Spinal cord (tissue), 10 donors: ENCODE results near the gene C5orf63. TPM values are rescaled to one million over a fixed set of nuclear protein-coding genes. Genes with fewer than 3 reads are reported as not detected.
"Not testable (repeated sequence)": the region's sequence is repeated elsewhere in the genome, so short reads cannot be mapped to it uniquely, and the experiment has no call there.

Experiments
- DNase-seq, 6 donors: peaks; one replicate each; pipeline versions ENCODE4 v3.0.0 to v3.0.0-alpha.2; 2013 to 2015; ENCODE audit warnings: low spot score in 6 of 6, low read depth in 4 of 6
- H3K27ac ChIP-seq: one replicate; pipeline ENCODE4 v1.5.1; 2013; ENCODE audit warnings: low read depth, low read length, control low read depth
- H3K27me3 ChIP-seq: one replicate; pipeline ENCODE4 v1.6.1; 2013; ENCODE audit warnings: low read length; ENCODE audit not compliant: control insufficient read depth, insufficient read depth
- H3K36me3 ChIP-seq: one replicate; pipeline ENCODE4 v1.6.1; 2013; ENCODE audit warnings: low read length; ENCODE audit not compliant: control insufficient read depth, insufficient read depth
- H3K4me1 ChIP-seq: one replicate; pipeline ENCODE4 v1.6.1; 2013; ENCODE audit warnings: low read length; ENCODE audit not compliant: control insufficient read depth, insufficient read depth
- H3K4me3 ChIP-seq: one replicate; pipeline ENCODE4 v1.5.1; 2013; ENCODE audit warnings: low read depth, low read length, control low read depth
- H3K9me3 ChIP-seq: one replicate; pipeline ENCODE4 v1.6.1; 2013; ENCODE audit warnings: low read length; ENCODE audit not compliant: control insufficient read depth, insufficient read depth
- WGBS: methylation state at CpG from one replicate; pipeline ENCODE4 v1.1.5; 2013; ENCODE audit warnings: missing lambda C conversion rate; ENCODE audit not compliant: insufficient coverage; 5-methylcytosine and 5-hydroxymethylcytosine counted together
- polyA plus RNA-seq, 2 donors: library from polyadenylated mRNA; unstranded; fragments of 120-200 nt; gene quantifications; one replicate each; pipeline ENCODE4 v1.2.1, GENCODE V29; 2013; ENCODE audit not compliant: insufficient read length in 2 of 2
- total RNA-seq, 2 donors: library from RNA; depleted of rRNA in 1 of 2; stranded (reverse); fragments of 120-200 nt in 1 of 2; fragments of >200 nt in 1 of 2; gene quantifications; one replicate each; pipeline versions ENCODE4 v1.2.3 to v1.2.4, GENCODE V29; 2013 to 2014
- donor health status: healthy.

C5orf63 gene
- total and polyA plus RNA-seq, 4 donors: 8.5 to 9.6 (median 9.1) TPM

GRCh38 chr5:127061956-127062355, 11.3 kb downstream of the C5orf63 start:
- WGBS: no CpG with 5 or more reads among the region's 1 CpG

GRCh38 chr5:127061537-127061936, 11.8 kb downstream of the C5orf63 start:
- Histone ChIP-seq H3K27me3 (no peaks in the 10 kb centered on the region), H3K36me3 (no peaks in the 10 kb centered on the region), H3K4me1 (no peaks in the 10 kb centered on the region)

More at GRCh38 chr5:127061956-127062355, 11.3 kb downstream of the C5orf63 start:
- H3K36me3 ChIP-seq: no peaks in the 10 kb centered on the region
- H3K27ac ChIP-seq: no peak overlapping the region
- H3K4me1 ChIP-seq: no peaks in the 10 kb centered on the region
- H3K4me3 ChIP-seq: no peak overlapping the region
- H3K27me3 ChIP-seq: no peaks in the 10 kb centered on the region
- H3K9me3 ChIP-seq: no peaks in the 10 kb centered on the region
- DNase-seq: peak in 1 of 6 donors; percentile 41

GRCh38 chr5:127060470-127060985, 12.8 kb downstream of the C5orf63 start:
- no peaks in the 10 kb centered on the region for H3K36me3 ChIP-seq
- H3K9me3 ChIP-seq: no peaks in the 10 kb centered on the region
- H3K4me1 ChIP-seq: no peaks in the 10 kb centered on the region
- no peak overlapping the region for H3K27ac ChIP-seq
- no peaks in the 10 kb centered on the region for H3K27me3 ChIP-seq
- no peak overlapping the region for H3K4me3 ChIP-seq
- DNase-seq: no peak
- 86% methylated on average over 1 of the region's 1 CpG for WGBS

More at GRCh38 chr5:127061537-127061936, 11.8 kb downstream of the C5orf63 start:
- H3K27ac ChIP-seq: no peak overlapping the region
- WGBS: no CpG with 5 or more reads among the region's 1 CpG
- no peak overlapping the region for H3K4me3 ChIP-seq
- H3K9me3 ChIP-seq: no peaks in the 10 kb centered on the region
- no peak for DNase-seq

GRCh38 chr5:127056896-127057295, 16.4 kb downstream of the C5orf63 start:
- H3K27ac ChIP-seq: no peak overlapping the region
- DNase-seq: no peak
- no peaks in the 10 kb centered on the region for H3K27me3 ChIP-seq
- H3K4me3 ChIP-seq: no peak overlapping the region
- H3K36me3 ChIP-seq: no peaks in the 10 kb centered on the region
- H3K9me3 ChIP-seq: no peaks in the 10 kb centered on the region
- WGBS: no CpG with 5 or more reads among the region's 2 CpGs
- H3K4me1 ChIP-seq: no peaks in the 10 kb centered on the region

DNA sequence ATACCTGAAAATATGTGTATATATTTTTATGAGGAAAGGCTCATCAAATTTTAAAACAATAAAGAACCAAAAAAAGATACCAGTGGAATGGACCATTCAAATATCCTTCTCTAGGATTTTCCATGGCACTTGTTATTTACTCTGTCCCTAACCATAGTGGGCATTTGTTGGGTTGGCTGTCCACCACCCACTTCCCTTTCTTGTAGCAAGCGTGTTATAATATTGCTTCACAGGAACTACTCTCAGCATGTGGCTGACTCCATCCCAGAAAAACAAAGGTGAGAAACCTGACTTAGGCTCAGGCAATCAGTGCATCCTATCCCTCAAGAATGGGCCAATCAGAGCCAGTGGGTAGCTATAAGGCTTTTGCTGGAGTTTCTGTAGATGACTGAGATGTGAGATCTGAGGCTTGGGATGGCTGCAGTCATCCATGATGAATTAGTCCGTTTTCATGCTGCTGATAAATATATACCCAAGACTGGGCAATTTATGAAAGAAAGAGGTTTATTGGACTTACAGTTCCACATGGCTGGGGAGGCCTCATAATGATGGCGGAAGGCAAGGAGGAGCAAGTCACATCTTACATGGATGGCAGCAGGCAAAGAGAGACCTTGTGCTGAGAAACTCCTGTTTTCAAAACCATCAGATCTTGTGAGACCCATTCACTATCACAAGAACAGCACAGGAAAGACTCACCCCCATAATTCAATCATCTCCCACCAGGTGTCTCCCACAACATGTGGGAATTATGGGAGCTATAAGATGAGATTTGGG, 17.2 kb downstream of the C5orf63 start:
- no peak for DNase-seq
- H3K27ac ChIP-seq: no peak overlapping the region
- H3K9me3 ChIP-seq: no peaks in the 10 kb centered on the region
- no peaks in the 10 kb centered on the region for H3K4me1 ChIP-seq
- no peaks in the 10 kb centered on the region for H3K36me3 ChIP-seq
- 94% methylated on average over 3 of the region's 3 CpGs for WGBS
- no peak overlapping the region for H3K4me3 ChIP-seq
- no peaks in the 10 kb centered on the region for H3K27me3 ChIP-seq

- DNase-seq: not testable (repeated sequence)
- 100% methylated on average over 3 of the region's 6 CpGs for WGBS
These were observed 19.8 kb downstream of the C5orf63 start for GRCh38 chr5:127053551-127053950.

DNA sequence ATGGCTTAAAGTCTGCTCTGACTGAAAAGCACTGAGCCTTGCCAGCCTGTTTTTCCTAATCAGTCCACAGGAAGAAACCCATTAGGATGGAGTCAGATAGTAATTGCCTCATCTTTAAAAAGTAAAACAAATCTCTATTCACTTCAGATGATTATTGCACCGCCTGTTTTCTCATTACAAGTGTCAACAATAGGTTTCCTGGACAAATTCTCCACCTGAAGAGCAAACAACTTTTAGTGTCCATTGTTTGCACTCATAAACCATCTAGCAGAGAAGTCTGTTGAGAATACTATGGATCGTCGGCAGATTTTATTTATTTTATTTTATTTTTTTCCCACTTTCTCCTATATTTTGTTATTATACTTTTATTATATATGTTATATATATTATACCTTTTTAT, 20.3 kb downstream of the C5orf63 start:
- Histone ChIP-seq H3K27me3 (no peaks in the 10 kb centered on the region), H3K4me3 (no peak overlapping the region), H3K27ac (no peak overlapping the region), H3K36me3 (no peaks in the 10 kb centered on the region), H3K4me1 (no peaks in the 10 kb centered on the region), H3K9me3 (no peaks in the 10 kb centered on the region)
- no peak for DNase-seq
- no CpG with 5 or more reads among the region's 3 CpGs for WGBS

More at GRCh38 chr5:127053551-127053950, 19.8 kb downstream of the C5orf63 start:
- not testable (repeated sequence) for H3K9me3 ChIP-seq, H3K4me3 ChIP-seq, H3K27ac ChIP-seq, H3K27me3 ChIP-seq, H3K4me1 ChIP-seq, H3K36me3 ChIP-seq

GRCh38 chr5:127051591-127051990, 21.7 kb downstream of the C5orf63 start:
- no CpG with 5 or more reads among the region's 1 CpG for WGBS

DNA sequence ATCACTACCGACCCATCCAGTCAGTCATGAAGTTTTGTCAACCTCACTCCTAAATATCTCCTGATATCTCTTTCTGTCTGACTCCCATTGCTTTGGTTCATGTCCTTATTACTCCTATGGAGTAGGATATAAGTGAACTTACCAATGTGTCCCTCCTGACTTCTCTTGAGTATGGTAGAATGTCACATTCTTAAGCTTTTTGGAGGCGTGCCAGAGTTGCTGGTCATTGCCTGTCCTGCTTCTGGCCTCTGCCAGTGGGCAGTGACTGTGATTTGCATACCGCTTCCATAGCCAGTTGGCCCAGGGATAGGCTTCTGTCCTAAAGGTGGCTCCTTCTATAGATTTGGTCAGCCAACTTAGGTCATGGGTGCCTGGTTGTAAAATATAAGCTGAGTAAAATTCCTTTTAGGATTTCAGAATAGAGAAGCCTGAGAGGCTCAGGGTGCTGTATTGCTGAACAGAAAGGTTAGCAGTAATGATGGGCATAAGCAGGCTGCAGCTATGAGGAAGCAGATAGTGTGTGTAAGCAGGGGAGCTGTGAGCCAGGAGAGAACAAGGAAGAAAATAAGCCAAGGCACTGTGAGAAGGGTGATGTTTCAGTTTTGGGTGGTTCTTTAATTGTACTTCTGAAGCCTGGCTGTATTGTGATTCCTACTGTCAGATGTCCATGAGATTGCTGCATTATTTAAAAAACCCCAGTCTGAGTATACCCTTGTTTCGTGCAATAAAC, 26.8 kb downstream of the C5orf63 start:
- Histone ChIP-seq H3K27ac (no peak overlapping the region), H3K4me3 (no peak overlapping the region), H3K36me3 (no peaks in the 10 kb centered on the region), H3K4me1 (no peaks in the 10 kb centered on the region), H3K27me3 (no peaks in the 10 kb centered on the region), H3K9me3 (no peaks in the 10 kb centered on the region)
- DNase-seq: no peak
- WGBS: 100% methylated on average over 2 of the region's 4 CpGs

More at GRCh38 chr5:127051591-127051990, 21.7 kb downstream of the C5orf63 start:
- Histone ChIP-seq H3K4me1 (no peaks in the 10 kb centered on the region), H3K9me3 (no peaks in the 10 kb centered on the region), H3K27me3 (no peaks in the 10 kb centered on the region), H3K4me3 (no peak overlapping the region), H3K27ac (no peak overlapping the region), H3K36me3 (no peaks in the 10 kb centered on the region)
- DNase-seq: no peak
